GM21717 (cell line): Measurements from ENCODE around the gene IFT27.

Experiments used
- ATAC-seq: cut with Tn5 transposase; IDR thresholded peaks from one replicate; pipeline ENCODE4 v1.9.1; 2021; ENCODE audit warnings: mild to moderate bottlenecking, moderate library complexity; ENCODE audit not compliant: unreplicated experiment

IFT27 gene

GRCh38 chr22:36727927-36728488 lies 47.9 kb downstream of the IFT27 start:
- ATAC-seq: no peak

- ATAC-seq: no peak
Observed at GRCh38 chr22:36727110-36727509, 48.8 kb downstream of the IFT27 start.

- ATAC-seq: no peak
Observed at GRCh38 chr22:36726007-36726380, 49.9 kb downstream of the IFT27 start.

GRCh38 chr22:36725366-36726006 lies 50.4 kb downstream of the IFT27 start:
- ATAC-seq: no peak

- no peak for ATAC-seq
Observed at GRCh38 chr22:36724836-36725235, 51.1 kb downstream of the IFT27 start.

GRCh38 chr22:36722055-36722454 lies 53.9 kb downstream of the IFT27 start:
- no peak for ATAC-seq

- ATAC-seq: no peak
Observed at GRCh38 chr22:36715647-36716046, 60.3 kb downstream of the IFT27 start.

- ATAC-seq: no peak
Observed at GRCh38 chr22:36714110-36714509, 61.8 kb downstream of the IFT27 start.

GRCh38 chr22:36713436-36713835 lies 62.5 kb downstream of the IFT27 start:
- no peak for ATAC-seq
